Measurements from ENCODE around the gene SCFD2. TPM values are rescaled to one million over a fixed set of nuclear protein-coding genes. Genes with fewer than 3 reads are reported as not detected.

SCFD2 gene
- total and polyA plus RNA-seq, 7 experiments from 2014 or later, result 13.4 to 32.8 (median 20.8) TPM

DNA sequence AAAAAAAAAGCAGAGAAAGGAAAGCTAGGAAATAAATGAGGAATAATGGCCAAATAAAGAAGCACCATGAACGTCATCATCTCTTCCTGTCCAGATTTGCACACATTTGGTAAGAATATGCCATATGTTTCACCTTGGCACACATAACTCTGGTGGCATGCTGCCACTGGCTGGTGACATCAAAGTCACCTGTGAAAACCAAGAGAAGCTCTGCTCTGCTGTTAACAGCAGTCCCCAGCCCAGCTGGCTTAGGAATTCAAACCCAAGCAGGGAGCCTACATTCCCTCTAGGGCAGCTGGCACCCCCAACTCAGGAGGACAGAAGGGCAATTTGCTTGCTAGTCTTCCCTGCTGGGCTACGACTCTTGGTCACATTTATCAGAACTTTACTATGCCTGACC, 426.1 kb downstream of the SCFD2 start:
- intact Hi-C loops (cut with micrococcal nuclease), result no loop called here
- ChIA-PET POLR2A (no interaction called here), CTCF (no interaction called here)
- DNase-seq (no peak), ATAC-seq (no peak)
- H3K27me3 ChIP-seq (ENCODE audit: control insufficient read depth in 2 of 2, insufficient read depth in 2 of 2, low read length in 2 of 2), result no peaks in the 10 kb centered on the region
- peaks cover 0 to 37% (median 35%) of the 10 kb centered on the region in 5 donors for H3K36me3 Mint-ChIP-seq
- no peaks in the 10 kb centered on the region for H3K27me3 Mint-ChIP-seq
- no peak overlapping the region for H3K27ac ChIP-seq (ENCODE audit: low read depth, low read length)
- H3K9me3 Mint-ChIP-seq, result no peaks in the 10 kb centered on the region
- H3K27ac Mint-ChIP-seq, result no peak overlapping the region
- H3K4me1 ChIP-seq (ENCODE audit: control insufficient read depth in 2 of 2, insufficient read depth in 2 of 2, low read length in 2 of 2), result no peaks in the 10 kb centered on the region
- no peak overlapping the region for H3K4me3 Mint-ChIP-seq
- no peaks in the 10 kb centered on the region for H3K9me3 ChIP-seq (ENCODE audit: control insufficient read depth in 2 of 3, low read length in 3 of 3)
- H3K36me3 ChIP-seq (ENCODE audit: control insufficient read depth in 2 of 3, insufficient read depth in 3 of 3, low read length in 3 of 3), result no peaks in the 10 kb centered on the region
- no peak overlapping the region for H3K4me3 ChIP-seq (ENCODE audit: low read length)
- peaks cover 0 to 2% (median 0%) of the 10 kb centered on the region in 7 donors for H3K4me1 Mint-ChIP-seq

DNA sequence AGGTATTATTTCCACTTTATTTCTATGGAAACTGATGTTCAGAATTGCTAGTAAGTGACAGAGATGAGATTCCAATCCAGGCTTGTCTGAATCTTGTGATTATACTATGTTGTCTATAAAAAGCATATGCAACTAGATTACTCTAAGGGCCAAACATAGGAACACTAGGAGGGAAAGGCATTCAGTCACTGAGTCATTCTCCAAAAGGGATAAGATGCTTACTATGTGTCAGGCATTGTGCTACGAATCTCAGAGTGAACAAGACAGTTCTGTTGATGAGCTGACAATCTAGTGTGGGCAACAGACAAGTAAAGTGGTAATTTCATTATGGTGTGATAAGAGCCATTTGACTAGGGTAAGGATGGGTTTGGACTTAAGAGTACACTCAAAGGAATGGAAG, 426.5 kb downstream of the SCFD2 start:
- Mint-ChIP-seq H3K27ac (no peak overlapping the region), H3K27me3 (no peaks in the 10 kb centered on the region), H3K9me3 (no peaks in the 10 kb centered on the region), H3K36me3 (peaks cover 0 to 37% (median 35%) of the 10 kb centered on the region in 5 donors), H3K4me3 (no peak overlapping the region), H3K4me1 (peaks cover 0 to 2% (median 0%) of the 10 kb centered on the region in 7 donors)
- Histone ChIP-seq H3K27ac (ENCODE audit: low read depth, low read length) (no peak overlapping the region), H3K4me3 (ENCODE audit: low read length) (no peak overlapping the region), H3K36me3 (ENCODE audit: control insufficient read depth in 2 of 3, insufficient read depth in 3 of 3, low read length in 3 of 3) (no peaks in the 10 kb centered on the region), H3K9me3 (ENCODE audit: control insufficient read depth in 2 of 3, low read length in 3 of 3) (no peaks in the 10 kb centered on the region), H3K4me1 (ENCODE audit: control insufficient read depth in 2 of 2, insufficient read depth in 2 of 2, low read length in 2 of 2) (no peaks in the 10 kb centered on the region), H3K27me3 (ENCODE audit: control insufficient read depth in 2 of 2, insufficient read depth in 2 of 2, low read length in 2 of 2) (no peaks in the 10 kb centered on the region)
- ChIA-PET CTCF (no interaction called here), POLR2A (no interaction called here)
- intact Hi-C loops (cut with micrococcal nuclease), result no loop called here
- ATAC-seq, result no peak
- DNase-seq, result no peak

DNA sequence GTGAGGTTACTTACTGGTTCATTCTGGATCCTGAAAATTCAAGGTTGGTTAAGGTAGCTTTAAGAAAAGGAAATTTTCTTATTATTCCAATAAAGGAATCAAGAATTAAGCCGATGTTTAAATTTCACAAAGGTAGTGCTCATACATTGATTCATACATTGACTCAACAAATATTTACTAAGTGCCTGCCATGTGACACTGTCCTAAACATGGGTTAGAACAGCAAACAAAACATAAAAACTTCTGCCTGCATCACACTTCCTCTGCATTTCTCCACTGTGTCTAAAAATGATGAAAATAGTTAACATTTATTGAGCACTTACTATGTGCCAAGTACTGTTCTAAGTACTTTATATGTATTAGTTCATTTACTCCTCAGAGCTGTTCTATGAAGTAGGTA, 428.0 kb downstream of the SCFD2 start:
- Mint-ChIP-seq H3K27ac (no peak overlapping the region), H3K9me3 (no peaks in the 10 kb centered on the region), H3K36me3 (peaks cover 0 to 42% (median 34%) of the 10 kb centered on the region in 5 donors), H3K4me3 (no peak overlapping the region), H3K4me1 (peaks cover 0 to 9% (median 5%) of the 10 kb centered on the region in 7 donors), H3K27me3 (no peaks in the 10 kb centered on the region)
- Histone ChIP-seq H3K27ac (ENCODE audit: low read depth, low read length) (no peak overlapping the region), H3K27me3 (ENCODE audit: control insufficient read depth in 2 of 2, insufficient read depth in 2 of 2, low read length in 2 of 2) (no peaks in the 10 kb centered on the region), H3K9me3 (ENCODE audit: control insufficient read depth in 2 of 3, low read length in 3 of 3) (no peaks in the 10 kb centered on the region), H3K4me1 (ENCODE audit: control insufficient read depth in 2 of 2, insufficient read depth in 2 of 2, low read length in 2 of 2) (no peaks in the 10 kb centered on the region), H3K36me3 (ENCODE audit: control insufficient read depth in 2 of 3, insufficient read depth in 3 of 3, low read length in 3 of 3) (no peaks in the 10 kb centered on the region), H3K4me3 (ENCODE audit: low read length) (no peak overlapping the region)
- intact Hi-C loops (cut with micrococcal nuclease), result no loop called here
- DNase-seq (no peak), ATAC-seq (no peak)
- POLR2A ChIA-PET, result no interaction called here
- CTCF ChIA-PET, result no interaction called here

DNA sequence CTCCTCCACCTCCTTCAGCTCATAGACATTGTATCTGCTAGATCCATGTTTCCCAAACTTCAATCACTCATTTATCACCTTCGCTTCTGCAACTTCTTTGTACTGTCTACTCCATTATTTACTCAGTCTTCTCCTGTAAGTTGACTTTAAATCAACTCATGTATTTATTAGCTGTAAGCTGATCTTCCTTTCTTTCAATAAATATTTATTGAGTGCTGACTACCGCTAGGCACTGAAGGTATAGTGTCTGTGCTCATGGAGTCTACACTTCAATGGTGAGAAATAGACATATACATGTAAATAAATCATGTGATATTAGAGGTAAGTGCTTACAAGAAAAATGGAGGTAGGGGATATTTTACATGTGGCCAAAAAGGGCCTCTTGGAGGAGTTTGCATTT, 429.1 kb downstream of the SCFD2 start:
- no peak overlapping the region for H3K27ac Mint-ChIP-seq

DNA sequence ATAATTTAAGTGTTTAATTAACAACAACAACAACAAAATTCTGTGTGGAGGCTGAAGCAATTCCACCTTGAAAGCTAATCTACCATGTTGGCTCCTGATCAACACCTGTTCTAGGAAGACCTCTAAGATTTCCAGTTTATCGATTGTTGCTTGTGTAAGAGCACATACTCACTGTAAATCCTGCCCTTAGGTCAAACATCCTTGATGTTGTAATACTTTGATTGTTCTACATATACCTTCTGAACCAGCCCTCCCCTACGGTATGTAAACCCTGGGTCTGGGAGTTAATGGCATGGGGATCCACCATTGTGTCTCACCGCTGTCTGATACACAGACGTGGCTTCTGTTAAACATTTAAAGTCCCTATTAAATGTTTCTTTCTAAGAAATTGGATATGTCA, 430.5 kb downstream of the SCFD2 start:
- Histone ChIP-seq H3K4me1 (ENCODE audit: control insufficient read depth in 2 of 2, insufficient read depth in 2 of 2, low read length in 2 of 2) (no peaks in the 10 kb centered on the region), H3K36me3 (ENCODE audit: control insufficient read depth in 2 of 3, insufficient read depth in 3 of 3, low read length in 3 of 3) (no peaks in the 10 kb centered on the region), H3K4me3 (ENCODE audit: low read length) (no peak overlapping the region), H3K27ac (ENCODE audit: low read depth, low read length) (no peak overlapping the region), H3K27me3 (ENCODE audit: control insufficient read depth in 2 of 2, insufficient read depth in 2 of 2, low read length in 2 of 2) (no peaks in the 10 kb centered on the region), H3K9me3 (ENCODE audit: control insufficient read depth in 2 of 3, low read length in 3 of 3) (no peaks in the 10 kb centered on the region)
- no peak for ATAC-seq
- DNase-seq, result no peak
- Mint-ChIP-seq H3K36me3 (peaks cover 0 to 52% (median 40%) of the 10 kb centered on the region in 5 donors), H3K9me3 (no peaks in the 10 kb centered on the region), H3K27ac (no peak overlapping the region), H3K4me1 (peaks cover 0 to 13% (median 6%) of the 10 kb centered on the region in 7 donors), H3K27me3 (no peaks in the 10 kb centered on the region), H3K4me3 (no peak overlapping the region)
- intact Hi-C loops (cut with micrococcal nuclease), result no loop called here
- CTCF ChIA-PET, result no interaction called here
- POLR2A ChIA-PET, result no interaction called here

More for the DNA sequence above, 429.1 kb downstream of the SCFD2 start:
- Mint-ChIP-seq H3K4me3 (no peak overlapping the region), H3K36me3 (peaks cover 0 to 46% (median 34%) of the 10 kb centered on the region in 5 donors), H3K27me3 (no peaks in the 10 kb centered on the region), H3K4me1 (peaks cover 0 to 13% (median 6%) of the 10 kb centered on the region in 7 donors), H3K9me3 (no peaks in the 10 kb centered on the region)
- intact Hi-C loops (cut with micrococcal nuclease), result no loop called here
- ChIA-PET POLR2A (no interaction called here), CTCF (no interaction called here)
- no peaks in the 10 kb centered on the region for H3K36me3 ChIP-seq (ENCODE audit: control insufficient read depth in 2 of 3, insufficient read depth in 3 of 3, low read length in 3 of 3)
- DNase-seq (no peak), ATAC-seq (no peak)
- H3K4me1 ChIP-seq (ENCODE audit: control insufficient read depth in 2 of 2, insufficient read depth in 2 of 2, low read length in 2 of 2), result no peaks in the 10 kb centered on the region
- no peak overlapping the region for H3K4me3 ChIP-seq (ENCODE audit: low read length)
- H3K9me3 ChIP-seq (ENCODE audit: control insufficient read depth in 2 of 3, low read length in 3 of 3), result no peaks in the 10 kb centered on the region
- no peak overlapping the region for H3K27ac ChIP-seq (ENCODE audit: low read depth, low read length)
- H3K27me3 ChIP-seq (ENCODE audit: control insufficient read depth in 2 of 2, insufficient read depth in 2 of 2, low read length in 2 of 2), result no peaks in the 10 kb centered on the region

DNA sequence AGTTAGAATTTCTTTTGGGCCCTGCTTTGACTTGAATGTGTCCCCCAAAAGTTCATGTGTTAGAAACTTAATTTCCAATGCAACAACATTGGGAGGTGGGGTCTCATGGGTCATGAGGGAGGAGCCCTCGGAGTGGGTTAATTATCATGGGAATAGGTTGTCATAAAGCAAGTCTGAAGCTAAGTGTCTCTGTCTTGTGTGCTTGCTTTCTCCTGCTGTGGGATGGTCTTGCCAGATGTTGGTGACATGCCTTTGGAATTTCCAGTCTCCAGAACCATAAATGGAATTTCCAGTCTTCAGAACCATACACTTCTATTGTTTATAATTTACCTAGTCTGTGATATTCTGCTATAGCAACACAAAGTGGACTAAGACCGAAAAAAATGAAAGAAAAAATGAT, 432.1 kb downstream of the SCFD2 start:
- CTCF ChIA-PET, result no interaction called here
- no peak overlapping the region for H3K27ac Mint-ChIP-seq
- DNase-seq, result no peak

DNA sequence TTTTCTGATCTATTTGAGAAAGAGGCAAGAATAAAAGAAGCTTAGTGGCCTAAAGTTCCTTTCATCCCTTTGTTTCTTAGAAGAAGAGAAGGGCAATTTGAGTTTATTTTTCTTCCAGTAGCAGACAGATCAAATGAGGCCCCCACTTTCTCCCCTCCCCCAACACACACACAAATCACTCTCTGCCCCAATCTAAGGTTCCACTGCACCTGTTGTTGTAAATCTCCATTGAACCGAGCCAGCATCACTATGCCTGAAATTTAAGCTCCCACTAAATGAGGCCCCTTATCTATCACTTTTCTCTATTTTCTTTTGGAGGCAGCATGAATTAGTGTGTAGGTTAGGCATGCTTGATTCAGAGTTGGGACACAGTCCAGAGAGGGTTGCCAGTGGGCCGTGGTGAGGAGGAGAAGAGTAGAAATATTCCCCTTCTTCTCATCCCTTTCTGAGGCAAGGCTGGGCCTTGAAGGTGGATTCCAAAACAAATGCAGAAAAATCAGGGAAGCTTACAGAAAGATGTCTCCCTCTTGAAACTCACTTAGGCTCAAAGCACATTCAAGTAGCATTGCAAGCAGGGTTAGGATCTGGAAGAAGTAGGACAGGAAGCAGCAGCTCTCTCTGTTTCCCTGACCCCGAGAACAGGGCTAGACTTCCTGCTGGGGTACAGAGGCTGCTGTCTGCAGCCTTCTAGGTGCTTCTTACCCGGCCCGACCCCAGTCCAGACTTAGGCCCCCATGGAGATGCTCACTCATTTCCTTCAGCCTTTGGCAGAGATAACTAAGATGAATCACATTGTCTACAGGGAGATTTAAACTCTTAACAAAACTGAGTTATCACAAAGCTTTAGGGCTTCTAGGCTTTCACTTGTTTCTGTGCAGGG, 433.0 kb downstream of the SCFD2 start:
- peaks cover 0 to 61% (median 29%) of the 10 kb centered on the region in 5 donors for H3K36me3 Mint-ChIP-seq
- no peaks in the 10 kb centered on the region for H3K9me3 Mint-ChIP-seq
- no peak overlapping the region for H3K4me3 Mint-ChIP-seq
- H3K4me3 ChIP-seq (ENCODE audit: low read length), result no peak overlapping the region
- ATAC-seq (no peak), DNase-seq (no peak)
- ChIA-PET CTCF (no interaction called here), POLR2A (no interaction called here)
- no peaks in the 10 kb centered on the region for H3K36me3 ChIP-seq (ENCODE audit: control insufficient read depth in 2 of 3, insufficient read depth in 3 of 3, low read length in 3 of 3)
- H3K27me3 ChIP-seq (ENCODE audit: control insufficient read depth in 2 of 2, insufficient read depth in 2 of 2, low read length in 2 of 2), result no peaks in the 10 kb centered on the region
- no peak overlapping the region for H3K27ac ChIP-seq (ENCODE audit: low read depth, low read length)
- no peaks in the 10 kb centered on the region for H3K9me3 ChIP-seq (ENCODE audit: control insufficient read depth in 2 of 3, low read length in 3 of 3)
- H3K4me1 ChIP-seq (ENCODE audit: control insufficient read depth in 2 of 2, insufficient read depth in 2 of 2, low read length in 2 of 2), result no peaks in the 10 kb centered on the region
- H3K27me3 Mint-ChIP-seq, result no peaks in the 10 kb centered on the region
- intact Hi-C loops (cut with micrococcal nuclease), result no loop called here
- H3K27ac Mint-ChIP-seq, result no peak overlapping the region
- peaks cover 0 to 13% (median 6%) of the 10 kb centered on the region in 7 donors for H3K4me1 Mint-ChIP-seq

More for the DNA sequence above, 432.1 kb downstream of the SCFD2 start:
- H3K9me3 ChIP-seq (ENCODE audit: control insufficient read depth in 2 of 3, low read length in 3 of 3), result no peaks in the 10 kb centered on the region
- H3K27ac ChIP-seq (ENCODE audit: low read depth, low read length), result no peak overlapping the region
- no peaks in the 10 kb centered on the region for H3K27me3 ChIP-seq (ENCODE audit: control insufficient read depth in 2 of 2, insufficient read depth in 2 of 2, low read length in 2 of 2)
- intact Hi-C loops (cut with micrococcal nuclease), result no loop called here
- no peaks in the 10 kb centered on the region for H3K27me3 Mint-ChIP-seq
- no peak overlapping the region for H3K4me3 Mint-ChIP-seq
- peaks cover 0 to 62% (median 35%) of the 10 kb centered on the region in 5 donors for H3K36me3 Mint-ChIP-seq
- H3K4me1 Mint-ChIP-seq, result peaks cover 0 to 13% (median 6%) of the 10 kb centered on the region in 7 donors
- no peak for ATAC-seq
- POLR2A ChIA-PET, result no interaction called here
- no peaks in the 10 kb centered on the region for H3K9me3 Mint-ChIP-seq
- H3K36me3 ChIP-seq (ENCODE audit: control insufficient read depth in 2 of 3, insufficient read depth in 3 of 3, low read length in 3 of 3), result no peaks in the 10 kb centered on the region
- no peaks in the 10 kb centered on the region for H3K4me1 ChIP-seq (ENCODE audit: control insufficient read depth in 2 of 2, insufficient read depth in 2 of 2, low read length in 2 of 2)
- H3K4me3 ChIP-seq (ENCODE audit: low read length), result no peak overlapping the region

All from naive thymus-derived CD4-positive, alpha-beta T cell (primary cell).